Fibroblast of the aortic adventitia (primary cell): ENCODE measurements around the gene TPD52L1. TPM values are rescaled to one million over a fixed set of nuclear protein-coding genes. Genes with fewer than 3 reads are reported as not detected.

Source experiments
- DNase-seq: peaks from one replicate; pipeline ENCODE4 v3.0.0-alpha.2; 2010; ENCODE audit warnings: low read depth
- H3K4me3 ChIP-seq: 2 replicates; pipeline ENCODE4 v1.5.1; 2011; ENCODE audit warnings: low read depth, mild to moderate bottlenecking, control low read depth, low read length, moderate library complexity
- total RNA-seq: library from RNA; depleted of rRNA; stranded (reverse); fragments of >200 nt; gene quantifications from 2 replicates; pipeline ENCODE4 v1.2.3, GENCODE V29; 2012; ENCODE audit warnings: low replicate concordance
- TF ChIP-seq, protein P1 (sequence below): IDR thresholded peaks from 2 replicates; pipeline ENCODE4 v1.5.1; 2011; ENCODE audit warnings: mild to moderate bottlenecking, low read length, control low read depth, inconsistent platforms; ENCODE audit not compliant: insufficient read depth

TPD52L1 gene
- total RNA-seq, 1 donor, result 20.8 TPM

DNA sequence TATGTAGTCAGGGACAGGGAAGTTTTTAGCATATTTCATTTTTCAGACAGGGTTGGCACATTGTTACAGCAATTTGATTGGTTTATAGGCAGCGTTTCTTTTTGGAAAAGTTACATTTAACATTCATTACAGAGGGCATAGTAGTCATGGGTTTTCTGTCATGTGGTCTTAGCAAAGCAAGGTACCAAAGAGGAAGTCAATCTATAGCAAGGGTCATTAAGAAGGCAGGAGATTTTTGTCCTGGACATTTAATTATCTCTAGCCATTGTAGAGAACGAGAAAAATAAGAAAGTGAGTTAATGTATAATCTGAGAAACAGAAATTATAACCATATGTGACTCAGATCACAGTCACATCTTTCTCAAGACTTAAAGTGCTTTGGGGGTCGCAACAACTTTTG, 47.4 kb downstream of the TPD52L1 start:
- TF ChIP-seq, protein P1, sequence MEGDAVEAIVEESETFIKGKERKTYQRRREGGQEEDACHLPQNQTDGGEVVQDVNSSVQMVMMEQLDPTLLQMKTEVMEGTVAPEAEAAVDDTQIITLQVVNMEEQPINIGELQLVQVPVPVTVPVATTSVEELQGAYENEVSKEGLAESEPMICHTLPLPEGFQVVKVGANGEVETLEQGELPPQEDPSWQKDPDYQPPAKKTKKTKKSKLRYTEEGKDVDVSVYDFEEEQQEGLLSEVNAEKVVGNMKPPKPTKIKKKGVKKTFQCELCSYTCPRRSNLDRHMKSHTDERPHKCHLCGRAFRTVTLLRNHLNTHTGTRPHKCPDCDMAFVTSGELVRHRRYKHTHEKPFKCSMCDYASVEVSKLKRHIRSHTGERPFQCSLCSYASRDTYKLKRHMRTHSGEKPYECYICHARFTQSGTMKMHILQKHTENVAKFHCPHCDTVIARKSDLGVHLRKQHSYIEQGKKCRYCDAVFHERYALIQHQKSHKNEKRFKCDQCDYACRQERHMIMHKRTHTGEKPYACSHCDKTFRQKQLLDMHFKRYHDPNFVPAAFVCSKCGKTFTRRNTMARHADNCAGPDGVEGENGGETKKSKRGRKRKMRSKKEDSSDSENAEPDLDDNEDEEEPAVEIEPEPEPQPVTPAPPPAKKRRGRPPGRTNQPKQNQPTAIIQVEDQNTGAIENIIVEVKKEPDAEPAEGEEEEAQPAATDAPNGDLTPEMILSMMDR, result no peak
- no peak for DNase-seq

DNA sequence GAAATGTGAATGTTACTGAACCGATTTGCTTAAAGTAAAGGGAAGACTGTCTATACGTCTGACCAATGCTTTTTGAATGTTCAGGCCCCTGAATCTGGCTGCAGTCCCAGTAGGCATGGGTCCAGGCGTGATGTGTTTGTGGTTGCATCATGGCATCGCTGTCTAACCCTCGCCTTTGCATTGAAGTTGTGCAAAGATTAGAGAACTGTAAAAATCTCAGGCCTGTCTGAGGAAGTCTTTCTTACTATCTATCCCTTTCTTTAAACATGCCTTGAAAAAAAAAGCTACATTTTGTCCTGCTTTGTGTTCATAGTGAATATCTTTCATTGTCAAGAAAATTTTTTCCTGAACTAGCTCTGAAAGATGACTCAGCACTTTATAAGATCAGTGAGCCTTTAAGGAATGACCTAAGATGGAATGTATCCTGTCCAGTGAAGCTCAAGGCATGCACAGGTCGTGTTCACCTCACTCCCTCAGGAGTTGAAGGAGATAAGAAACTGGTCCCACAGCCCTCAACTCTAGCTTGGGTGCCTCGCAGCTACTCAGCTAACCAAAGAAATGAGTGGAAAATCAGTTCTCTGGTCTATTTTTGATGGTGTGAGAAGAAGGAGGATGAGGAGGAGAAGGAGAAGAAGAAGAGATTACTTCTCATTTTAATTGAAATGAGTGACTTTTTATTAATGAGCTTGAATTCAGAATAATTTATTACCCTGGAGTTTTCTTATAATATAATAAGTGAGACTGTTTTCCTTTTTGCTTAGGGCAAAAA, 48.6 kb downstream of the TPD52L1 start:
- TF ChIP-seq, protein P1, result no peak
- DNase-seq, result peak; percentile 98
- H3K4me3 ChIP-seq, result no peak overlapping the region

More for the DNA sequence above, 47.4 kb downstream of the TPD52L1 start:
- H3K4me3 ChIP-seq, result no peak overlapping the region

DNA sequence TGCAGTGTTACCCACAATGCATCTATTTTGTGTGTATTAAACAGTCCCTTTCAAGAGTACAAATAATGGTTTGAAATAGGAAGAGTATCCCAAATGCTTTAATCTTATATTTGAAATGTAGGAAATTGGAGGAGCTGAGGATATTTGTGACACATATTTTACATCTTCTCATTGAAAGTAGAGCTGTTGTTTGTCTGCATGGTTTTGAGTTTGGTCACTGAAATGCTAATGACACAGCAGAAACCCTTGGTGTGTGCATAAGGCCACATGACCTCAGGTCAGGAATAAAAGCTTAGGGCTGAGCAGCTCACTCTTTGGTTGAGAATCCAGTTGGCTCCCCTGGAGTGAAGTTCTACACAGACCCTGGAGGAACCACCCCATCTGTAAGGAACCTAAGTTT, 49.8 kb downstream of the TPD52L1 start:
- TF ChIP-seq, protein P1, result no peak
- no peak overlapping the region for H3K4me3 ChIP-seq
- DNase-seq, result no peak

DNA sequence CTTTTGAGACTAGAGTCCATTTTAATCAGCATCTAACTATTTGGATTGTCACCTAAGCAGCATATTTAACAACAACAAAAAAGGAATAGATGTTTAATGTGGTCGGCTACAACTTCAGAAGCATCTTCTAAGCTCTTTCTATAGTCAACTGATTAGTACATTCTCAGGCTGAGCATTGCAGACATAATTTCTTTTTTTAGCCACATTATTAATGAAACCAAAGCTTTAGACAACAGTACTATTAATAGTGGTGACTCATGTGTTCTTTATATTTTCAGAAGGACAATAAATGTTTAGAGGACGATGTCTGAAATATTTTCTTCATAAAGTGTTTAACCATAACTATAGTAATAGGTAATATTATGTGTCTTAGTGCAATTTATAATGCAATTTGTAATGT, 52.4 kb downstream of the TPD52L1 start:
- no peak overlapping the region for H3K4me3 ChIP-seq
- TF ChIP-seq, protein P1, result no peak
- no peak for DNase-seq

DNA sequence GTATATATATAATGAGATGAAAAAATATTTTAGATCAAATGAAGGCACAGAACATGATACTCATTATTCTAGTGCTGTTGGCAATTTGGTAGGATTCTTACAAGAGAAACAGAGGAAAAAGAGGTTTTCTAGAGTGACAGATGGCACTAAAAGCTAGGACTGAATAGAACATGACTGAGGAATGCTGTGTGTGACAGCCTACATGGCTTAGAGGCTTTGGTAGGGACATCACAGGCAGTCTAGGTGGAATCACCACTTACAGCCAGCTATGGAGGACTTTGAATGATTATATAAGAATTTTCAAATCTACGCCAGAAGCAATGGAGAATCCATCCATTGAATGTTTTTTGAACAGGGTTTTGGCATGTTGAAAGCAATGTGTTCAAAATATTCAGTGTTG, 52.8 kb downstream of the TPD52L1 start:
- TF ChIP-seq, protein P1, result no peak
- DNase-seq, result no peak
- no peak overlapping the region for H3K4me3 ChIP-seq

DNA sequence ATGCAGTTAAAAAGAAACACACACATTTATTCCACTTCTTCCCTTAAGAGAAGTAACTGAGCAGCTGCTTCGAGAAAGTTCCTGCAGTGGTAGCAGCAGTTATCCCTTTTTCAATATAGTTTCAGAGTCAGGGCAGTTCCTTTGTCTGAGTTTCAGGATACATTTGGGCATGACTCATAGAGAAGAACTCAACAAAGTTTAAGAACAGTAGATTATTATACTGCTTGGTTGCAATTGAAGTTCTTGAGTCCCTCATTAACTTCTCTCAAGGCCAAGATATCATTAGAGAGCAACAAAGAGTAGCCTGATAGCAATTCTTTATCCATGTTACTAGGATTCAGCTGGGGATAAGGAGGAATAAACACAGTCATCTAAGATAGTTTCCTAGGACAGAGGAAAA, 54.4 kb downstream of the TPD52L1 start:
- peak; percentile 39 for DNase-seq
- TF ChIP-seq, protein P1, result no peak
- no peak overlapping the region for H3K4me3 ChIP-seq
